ENCODE results near the gene CABLES1. TPM values are rescaled to one million over a fixed set of nuclear protein-coding genes. Genes with fewer than 3 reads are reported as not detected.

The CABLES1 gene
- total and polyA plus RNA-seq, 7 experiments from 2014 or later: 0.11 to 5.7 (median 0.58) TPM; not detected in 3

DNA sequence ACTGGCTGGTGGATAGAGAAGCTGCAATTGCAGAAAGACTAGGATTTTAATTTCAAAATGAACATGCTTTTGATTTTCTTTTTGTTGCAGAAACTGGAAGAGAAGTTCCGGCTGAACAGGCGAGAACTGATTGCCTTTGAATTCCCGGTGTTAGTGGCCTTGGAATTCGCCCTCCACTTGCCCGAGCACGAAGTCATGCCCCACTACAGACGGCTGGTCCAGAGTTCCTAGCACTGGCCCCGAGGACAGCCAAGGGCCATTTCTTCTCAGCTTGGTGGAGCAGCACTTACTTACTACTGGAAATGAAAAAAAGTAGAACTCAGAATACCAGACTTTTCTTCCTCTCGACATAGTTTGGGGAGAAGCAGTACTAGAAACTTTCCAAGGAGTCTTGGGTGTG is 121.9 kb downstream of the CABLES1 start:
- H3K27me3 Mint-ChIP-seq: peaks cover 0 to under 1% (median 0%) of the 10 kb centered on the region in 5 donors
- POLR2A ChIA-PET: no interaction called here
- Histone ChIP-seq H3K27ac (ENCODE audit: low read depth, low read length) (no peak overlapping the region), H3K36me3 (ENCODE audit: control insufficient read depth in 2 of 3, insufficient read depth in 3 of 3, low read length in 3 of 3) (no peaks in the 10 kb centered on the region), H3K27me3 (ENCODE audit: control insufficient read depth in 2 of 2, insufficient read depth in 2 of 2, low read length in 2 of 2) (no peaks in the 10 kb centered on the region), H3K4me1 (ENCODE audit: control insufficient read depth in 2 of 2, insufficient read depth in 2 of 2, low read length in 2 of 2) (peaks cover 0 to 25% of the 10 kb centered on the region in 2 donors), H3K9me3 (ENCODE audit: control insufficient read depth in 2 of 3, low read length in 3 of 3) (no peaks in the 10 kb centered on the region), H3K4me3 (ENCODE audit: low read length) (no peak overlapping the region)
- DNase-seq: no peak
- H3K27ac Mint-ChIP-seq: peak overlapping the region in 1 of 9 donors; percentile 29
- H3K36me3 Mint-ChIP-seq: peaks cover 0 to 8% (median 0%) of the 10 kb centered on the region in 5 donors
- no peak for ATAC-seq
- CTCF ChIA-PET: no interaction called here
- peaks cover 0 to 2% (median 0%) of the 10 kb centered on the region in 11 donors for H3K9me3 Mint-ChIP-seq
- intact Hi-C loops (cut with micrococcal nuclease): no loop called here
- H3K4me3 Mint-ChIP-seq: peak overlapping the region in 2 of 10 donors; percentile 37 to 45
- peaks cover 21 to 41% (median 35%) of the 10 kb centered on the region in 7 donors for H3K4me1 Mint-ChIP-seq

GRCh38 chr18:23257686-23258565 is 122.6 kb downstream of the CABLES1 start:
- no peaks in the 10 kb centered on the region for H3K9me3 ChIP-seq (ENCODE audit: control insufficient read depth in 2 of 3, low read length in 3 of 3)
- no peak overlapping the region for H3K4me3 ChIP-seq (ENCODE audit: low read length)
- DNase-seq: no peak
- ATAC-seq: peak; percentile 65
- no peaks in the 10 kb centered on the region for H3K36me3 ChIP-seq (ENCODE audit: control insufficient read depth in 2 of 3, insufficient read depth in 3 of 3, low read length in 3 of 3)
- H3K27ac Mint-ChIP-seq: peak overlapping the region in 5 of 9 donors; percentile 25 to 87 (median 51)
- H3K4me1 ChIP-seq (ENCODE audit: control insufficient read depth in 2 of 2, insufficient read depth in 2 of 2, low read length in 2 of 2): peaks cover 0 to 25% of the 10 kb centered on the region in 2 donors
- ChIA-PET CTCF (no interaction called here), POLR2A (no interaction called here)
- H3K9me3 Mint-ChIP-seq: peaks cover 0 to 2% (median 0%) of the 10 kb centered on the region in 11 donors
- peaks cover 21 to 41% (median 35%) of the 10 kb centered on the region in 7 donors for H3K4me1 Mint-ChIP-seq
- intact Hi-C loops (cut with micrococcal nuclease): no loop called here
- H3K36me3 Mint-ChIP-seq: peaks cover 0 to 8% (median 0%) of the 10 kb centered on the region in 5 donors
- H3K27ac ChIP-seq (ENCODE audit: low read depth, low read length): no peak overlapping the region
- no peaks in the 10 kb centered on the region for H3K27me3 Mint-ChIP-seq
- H3K27me3 ChIP-seq (ENCODE audit: control insufficient read depth in 2 of 2, insufficient read depth in 2 of 2, low read length in 2 of 2): no peaks in the 10 kb centered on the region
- peak overlapping the region in 8 of 10 donors; percentile 7 to 92 (median 46) for H3K4me3 Mint-ChIP-seq

DNA sequence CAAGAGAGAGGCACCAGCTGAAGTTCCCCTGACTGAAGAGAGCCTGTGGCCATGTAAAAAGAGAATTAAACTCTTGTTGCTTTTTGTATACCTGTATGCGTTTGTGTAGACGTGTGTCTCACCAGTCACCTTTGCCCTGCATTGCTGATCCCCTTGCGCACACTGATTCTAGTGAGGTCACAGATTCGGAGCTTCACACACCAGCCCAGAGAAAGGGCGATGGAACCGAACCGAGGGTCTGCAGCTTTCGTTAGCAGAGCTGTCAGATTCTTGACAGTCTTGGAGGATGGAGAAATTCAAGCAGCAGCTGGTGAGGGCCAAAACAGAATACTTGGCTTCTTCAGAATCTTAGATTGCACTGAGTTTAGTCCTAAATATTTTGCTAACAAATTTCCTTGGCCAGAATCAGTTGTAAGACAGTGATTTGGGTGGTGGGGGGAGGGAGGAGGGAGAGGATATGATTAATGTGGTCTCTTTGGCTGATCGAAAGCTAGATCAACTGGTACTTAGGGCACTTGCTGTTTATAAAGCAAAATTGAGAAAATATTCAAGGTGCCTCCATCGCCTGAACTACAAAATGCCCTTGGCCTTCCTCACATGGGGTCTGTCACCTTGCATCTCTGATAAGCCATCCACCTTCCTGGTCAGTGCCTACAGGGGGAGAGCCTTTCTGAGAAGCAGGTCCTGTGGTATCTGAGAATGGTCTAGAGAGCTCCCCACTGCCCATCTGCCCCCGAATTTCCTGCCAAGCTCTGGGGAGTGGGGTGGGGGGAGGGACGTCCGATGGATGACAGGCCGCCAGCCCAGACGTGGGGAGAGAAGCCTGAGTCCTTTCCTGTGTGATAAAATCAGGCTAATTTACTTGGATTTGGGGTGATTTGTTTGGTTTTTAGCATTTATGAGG is 123.5 kb downstream of the CABLES1 start:
- Mint-ChIP-seq H3K27me3 (no peaks in the 10 kb centered on the region), H3K4me1 (peaks cover 21 to 41% (median 35%) of the 10 kb centered on the region in 7 donors), H3K9me3 (peaks cover 0 to 2% (median 0%) of the 10 kb centered on the region in 11 donors), H3K27ac (peak overlapping the region in 8 of 9 donors; percentile 38 to 89 (median 76)), H3K4me3 (peak overlapping the region; percentile 39 to 92 (median 80)), H3K36me3 (peaks cover 0 to 5% (median 0%) of the 10 kb centered on the region in 5 donors)
- ATAC-seq: no peak
- Histone ChIP-seq H3K27me3 (ENCODE audit: control insufficient read depth in 2 of 2, insufficient read depth in 2 of 2, low read length in 2 of 2) (no peaks in the 10 kb centered on the region), H3K4me3 (ENCODE audit: low read length) (no peak overlapping the region), H3K4me1 (ENCODE audit: control insufficient read depth in 2 of 2, insufficient read depth in 2 of 2, low read length in 2 of 2) (peaks cover 0 to 25% of the 10 kb centered on the region in 2 donors), H3K9me3 (ENCODE audit: control insufficient read depth in 2 of 3, low read length in 3 of 3) (no peaks in the 10 kb centered on the region), H3K36me3 (ENCODE audit: control insufficient read depth in 2 of 3, insufficient read depth in 3 of 3, low read length in 3 of 3) (no peaks in the 10 kb centered on the region), H3K27ac (ENCODE audit: low read depth, low read length) (no peak overlapping the region)
- ChIA-PET CTCF (interaction anchor here (0.6 kb wide), 1 partner anchor 334 kb away, joined by 3 read pairs; no protein-coding TSS in a partner anchor), POLR2A (no interaction called here)
- intact Hi-C loops (cut with micrococcal nuclease): no loop called here
- no peak for DNase-seq

DNA sequence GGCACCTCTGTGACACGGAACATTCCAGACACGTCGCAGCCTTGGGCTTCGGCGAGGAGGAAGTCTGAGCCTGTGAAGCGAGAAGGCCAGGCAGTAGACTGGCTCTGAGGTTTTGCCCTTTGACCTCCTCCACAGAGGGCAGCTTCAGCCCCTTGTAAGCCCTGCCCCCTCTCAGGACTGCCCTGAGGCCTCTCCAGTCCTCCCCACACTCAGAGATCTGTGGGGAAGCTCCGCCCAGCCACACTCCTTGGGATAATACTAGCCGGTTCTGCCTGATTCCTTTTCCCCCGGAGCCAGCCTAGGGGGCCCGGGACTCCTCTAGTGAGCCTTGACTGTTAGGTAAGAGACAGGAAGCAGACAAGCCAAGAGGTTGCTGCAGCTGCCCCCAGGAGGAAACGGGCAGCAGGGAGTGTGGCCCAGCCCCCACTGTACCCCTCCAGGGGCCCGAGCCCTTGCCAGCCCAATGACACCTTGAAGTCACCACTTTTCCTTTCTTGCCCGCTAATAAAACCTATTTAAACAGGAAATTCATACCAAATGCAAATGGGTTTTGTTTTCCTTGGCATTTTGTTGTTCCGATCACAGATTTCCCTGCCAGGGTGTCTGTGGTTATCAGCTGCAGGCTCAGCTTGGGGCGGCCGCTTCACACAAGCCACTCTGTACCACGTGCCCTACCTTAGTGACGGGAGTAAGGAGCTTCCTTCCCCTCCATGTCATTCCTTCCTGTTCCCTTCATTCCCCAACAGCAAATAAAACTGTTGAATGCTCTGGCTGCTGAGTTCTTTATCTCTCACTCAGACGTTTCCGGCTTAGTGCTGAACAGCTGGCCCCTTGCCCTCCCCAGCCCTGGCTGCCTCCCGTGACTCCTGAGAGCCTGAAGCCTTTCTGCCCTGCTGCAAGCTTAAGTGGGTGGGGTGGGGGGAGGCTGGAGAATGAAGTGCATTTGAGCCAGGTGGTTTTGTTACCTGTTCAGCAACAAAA is 124.7 kb downstream of the CABLES1 start:
- CTCF ChIA-PET: interaction anchor here (0.6 to 0.8 kb wide), 2 partner anchors 122 to 336 kb away, joined by 3 read pairs; no protein-coding TSS in a partner anchor

DNA sequence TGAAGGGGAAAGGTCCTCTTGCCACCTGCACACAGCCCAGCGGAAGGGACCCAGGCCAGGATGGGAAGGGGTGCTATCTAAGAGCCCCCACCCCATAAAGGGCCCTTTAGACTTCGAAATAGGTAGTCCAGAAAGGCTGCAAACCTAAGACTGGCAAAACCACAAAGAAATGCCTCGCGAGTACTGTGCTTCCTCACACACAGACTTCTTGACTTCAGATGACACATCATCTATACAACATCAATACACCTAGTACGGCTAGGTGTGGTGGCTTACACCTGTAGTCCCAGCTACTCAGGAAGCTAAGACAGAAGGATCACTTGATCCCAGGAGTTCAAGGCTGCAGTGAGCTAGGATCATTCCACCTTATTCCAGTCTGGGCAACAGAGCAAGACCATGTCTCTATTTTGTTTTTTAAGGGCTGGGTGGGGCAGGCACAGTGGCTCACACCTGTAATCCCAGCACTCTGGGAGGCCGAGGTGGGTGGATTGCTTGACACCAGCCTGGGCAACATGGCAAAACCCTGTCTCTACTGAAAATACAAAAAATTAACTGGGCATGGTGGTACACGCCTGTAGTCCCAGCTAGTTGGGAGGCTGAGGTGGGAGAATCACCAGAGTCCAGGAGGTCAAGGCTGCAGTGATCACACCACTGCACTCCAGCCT is 125.8 kb downstream of the CABLES1 start:
- Histone ChIP-seq H3K4me1 (ENCODE audit: control insufficient read depth in 2 of 2, insufficient read depth in 2 of 2, low read length in 2 of 2) (peaks cover 0 to 25% of the 10 kb centered on the region in 2 donors), H3K27ac (ENCODE audit: low read depth, low read length) (no peak overlapping the region), H3K27me3 (ENCODE audit: control insufficient read depth in 2 of 2, insufficient read depth in 2 of 2, low read length in 2 of 2) (no peaks in the 10 kb centered on the region), H3K9me3 (ENCODE audit: control insufficient read depth in 2 of 3, low read length in 3 of 3) (no peaks in the 10 kb centered on the region), H3K36me3 (ENCODE audit: control insufficient read depth in 2 of 3, insufficient read depth in 3 of 3, low read length in 3 of 3) (no peaks in the 10 kb centered on the region), H3K4me3 (ENCODE audit: low read length) (no peak overlapping the region)
- H3K4me1 Mint-ChIP-seq: peaks cover 21 to 41% (median 35%) of the 10 kb centered on the region in 7 donors
- H3K4me3 Mint-ChIP-seq: peak overlapping the region in 8 of 10 donors; percentile 64 to 92 (median 83)
- no peaks in the 10 kb centered on the region for H3K36me3 Mint-ChIP-seq
- CTCF ChIA-PET: interaction anchor here (0.6 to 0.8 kb wide), 2 partner anchors 59 to 123 kb away, joined by 3 read pairs; no protein-coding TSS in a partner anchor
- H3K27me3 Mint-ChIP-seq: no peaks in the 10 kb centered on the region
- H3K27ac Mint-ChIP-seq: peak overlapping the region in 8 of 9 donors; percentile 61 to 87 (median 75)
- DNase-seq: peak in 2 of 9 donors; percentile 3 to 13
- H3K9me3 Mint-ChIP-seq: peaks cover 0 to 2% (median 0%) of the 10 kb centered on the region in 11 donors
- POLR2A ChIA-PET: no interaction called here
- intact Hi-C loops (cut with micrococcal nuclease): loop anchor here in 1 of 2 donors (2.0 kb wide), 1 partner anchor 30 kb away; no protein-coding TSS in a partner anchor
- ATAC-seq: no peak

More for the DNA sequence above, 124.7 kb downstream of the CABLES1 start:
- POLR2A ChIA-PET: no interaction called here
- H3K36me3 ChIP-seq (ENCODE audit: control insufficient read depth in 2 of 3, insufficient read depth in 3 of 3, low read length in 3 of 3): no peaks in the 10 kb centered on the region
- ATAC-seq (peak; percentile 49), DNase-seq (peak in 5 of 9 donors; percentile 15 to 33 (median 19))
- Mint-ChIP-seq H3K4me3 (peak overlapping the region; percentile 63 to 92 (median 82)), H3K9me3 (peaks cover 0 to 2% (median 0%) of the 10 kb centered on the region in 11 donors), H3K36me3 (peaks cover 0 to 2% (median 0%) of the 10 kb centered on the region in 5 donors), H3K27me3 (no peaks in the 10 kb centered on the region), H3K27ac (peak overlapping the region; percentile 1 to 89 (median 78)), H3K4me1 (peaks cover 21 to 41% (median 35%) of the 10 kb centered on the region in 7 donors)
- H3K9me3 ChIP-seq (ENCODE audit: control insufficient read depth in 2 of 3, low read length in 3 of 3): no peaks in the 10 kb centered on the region
- intact Hi-C loops (cut with micrococcal nuclease): loop anchor here in 1 of 2 donors (2.0 kb wide), 1 partner anchor 29 kb away; no protein-coding TSS in a partner anchor
- no peaks in the 10 kb centered on the region for H3K27me3 ChIP-seq (ENCODE audit: control insufficient read depth in 2 of 2, insufficient read depth in 2 of 2, low read length in 2 of 2)
- peaks cover 0 to 25% of the 10 kb centered on the region in 2 donors for H3K4me1 ChIP-seq (ENCODE audit: control insufficient read depth in 2 of 2, insufficient read depth in 2 of 2, low read length in 2 of 2)
- peak overlapping the region; percentile 43 for H3K4me3 ChIP-seq (ENCODE audit: low read length)
- peak overlapping the region; percentile 54 for H3K27ac ChIP-seq (ENCODE audit: low read depth, low read length)
